Panc1 (cell line): Measurements from ENCODE around the gene USP12. TPM values are rescaled to one million over a fixed set of nuclear protein-coding genes. Genes with fewer than 3 reads are reported as not detected.

ENCODE experiments used
- ATAC-seq: fragments of 200-7000 bp; cut with Tn5 transposase; 2 replicates; pipeline ENCODE4 v1.9.1; 2020; ENCODE audit warnings: mild to moderate bottlenecking, moderate library complexity
- BruUV-seq: library from RNA; stranded (reverse); fragments of 400-500 nt; replicated peaks from 2 replicates; lab custom pipeline; 2021; lab: Mats Ljungman, UMichigan
- CTCF ChIA-PET: fragments of 300-600 bp; sonication (Branson Sonifier 250); formaldehyde crosslinking; loops from one replicate; lab custom pipeline; 2022; ENCODE audit warnings: antibody characterized with exemption; lab: Charles Lee
- POLR2A ChIA-PET: fragments of 300-600 bp; sonication (Branson Sonifier 250); formaldehyde crosslinking; loops from one replicate; lab custom pipeline; 2022; ENCODE audit warnings: antibody characterized with exemption; lab: Charles Lee
- DNase-seq: peaks from one replicate; pipeline ENCODE4 v3.0.0-alpha.2; 2010; ENCODE audit warnings: low read depth, low spot score
- H3K27ac ChIP-seq: 2 replicates; pipeline ENCODE4 v1.5.1; 2011; ENCODE audit warnings: mild to moderate bottlenecking, low read length, inconsistent platforms
- H3K27me3 ChIP-seq: fragments of 200-500 bp; sonication (Bioruptor generic); 2 replicates; pipeline ENCODE4 v1.6.0; 2014; ENCODE audit warnings: low read length, inconsistent platforms; ENCODE audit not compliant: control insufficient read depth, insufficient read depth
- H3K36me3 ChIP-seq: fragments of 200-500 bp; sonication (Bioruptor generic); 2 replicates; pipeline ENCODE4 v1.5.1; 2014; ENCODE audit warnings: inconsistent platforms, mild to moderate bottlenecking, low read length, moderate library complexity; ENCODE audit not compliant: control insufficient read depth, insufficient read depth
- H3K4me1 ChIP-seq: 2 replicates; pipeline ENCODE4 v1.5.1; 2011; ENCODE audit warnings: inconsistent platforms, mild to moderate bottlenecking, low read length, moderate library complexity; ENCODE audit not compliant: control insufficient read depth, insufficient read depth
- H3K4me3 ChIP-seq, 2 experiments: 2 replicates each; pipeline ENCODE4 v1.5.1; 2011 to 2012; ENCODE audit warnings: low read depth in 2 of 2, low read length in 2 of 2, mild to moderate bottlenecking in 2 of 2, inconsistent platforms in 1 of 2, moderate library complexity in 1 of 2
- H3K9me3 ChIP-seq: fragments of 200-500 bp; sonication (Bioruptor generic); 2 replicates; pipeline ENCODE4 v1.5.1; 2014; ENCODE audit warnings: low read depth, mild to moderate bottlenecking, inconsistent platforms, low read length, moderate library complexity; ENCODE audit not compliant: control insufficient read depth, insufficient read depth
- POLR2AphosphoS5 ChIP-seq: IDR thresholded peaks from 2 replicates; pipeline ENCODE4 v1.6.1; 2012; ENCODE audit warnings: mild to moderate bottlenecking, low read depth, low read length, moderate library complexity
- REST ChIP-seq, 2 experiments: IDR thresholded peaks; 2 replicates each; pipeline ENCODE4 v1.6.1; 2011 to 2012; ENCODE audit warnings: low read depth in 2 of 2, control low read depth in 1 of 2, low read length in 1 of 2, mild to moderate bottlenecking in 1 of 2, moderate library complexity in 1 of 2; ENCODE audit not compliant: insufficient read depth in 1 of 2
- SIN3A ChIP-seq: IDR thresholded peaks from 2 replicates; pipeline ENCODE4 v1.6.1; 2012; ENCODE audit warnings: low read depth, mild to moderate bottlenecking, low read length, moderate library complexity, borderline replicate concordance; ENCODE audit not compliant: insufficient read depth
- TCF7L2 ChIP-seq: IDR thresholded peaks from 2 replicates; pipeline ENCODE4 v1.6.1; 2011; ENCODE audit warnings: mild to moderate bottlenecking, low read depth, low read length, inconsistent platforms
- in situ Hi-C: cut with HindIII; loops from 2 replicates; pipeline ENCODE4 v1.10.0; 2016; ENCODE audit warnings: low sequenced_read_pairs, low pct_unique_long_range_greater_than_20kb
- intact Hi-C: fragments of 100-400 bp; cut with micrococcal nuclease; formaldehyde crosslinking; loops from one replicate; pipeline ENCODE4 v1.10.0; 2022; ENCODE audit not compliant: unreplicated experiment
- total RNA-seq: library from RNA; stranded (reverse); gene quantifications from one replicate; pipeline ENCODE4 v1.2.1, GENCODE V29; 2021; ENCODE audit not compliant: unreplicated experiment
- TF ChIP-seq, protein P1 (sequence below): fragments of 450-650 bp; IDR thresholded peaks from 2 replicates; pipeline ENCODE4 v1.5.1; 2017; ENCODE audit warnings: mild to moderate bottlenecking

USP12 gene
- total RNA-seq, 1 experiment from 2014 or later = 82.0 TPM

- H3K36me3 ChIP-seq = no peaks in the 10 kb centered on the region
- ChIA-PET CTCF (no interaction called here), POLR2A (no interaction called here)
- H3K4me1 ChIP-seq = peaks cover 23% of the 10 kb centered on the region
- no peaks in the 10 kb centered on the region for H3K27me3 ChIP-seq
- no TSS peak for BruUV-seq
- no peak for DNase-seq
- intact Hi-C loops = no loop called here
- peak overlapping the region; percentile 39; the same call in 1 of the 2 replicates for H3K27ac ChIP-seq
- H3K9me3 ChIP-seq = 0 out of 2 replicates have a peak, but pooled peaks cover 2% of the 10 kb centered on the region
- H3K4me3 ChIP-seq = no peak overlapping the region
- in situ Hi-C loops = no loop called here
- TF ChIP-seq REST (IDR thresholded peaks at IDR 0.05; ENCODE audit: insufficient read depth in 1 of 2, low read depth in 2 of 2, low read length in 1 of 2) (no peak), POLR2AphosphoS5 (no peak), TCF7L2 (no peak), SIN3A (no peak)
- TF ChIP-seq, protein P1, sequence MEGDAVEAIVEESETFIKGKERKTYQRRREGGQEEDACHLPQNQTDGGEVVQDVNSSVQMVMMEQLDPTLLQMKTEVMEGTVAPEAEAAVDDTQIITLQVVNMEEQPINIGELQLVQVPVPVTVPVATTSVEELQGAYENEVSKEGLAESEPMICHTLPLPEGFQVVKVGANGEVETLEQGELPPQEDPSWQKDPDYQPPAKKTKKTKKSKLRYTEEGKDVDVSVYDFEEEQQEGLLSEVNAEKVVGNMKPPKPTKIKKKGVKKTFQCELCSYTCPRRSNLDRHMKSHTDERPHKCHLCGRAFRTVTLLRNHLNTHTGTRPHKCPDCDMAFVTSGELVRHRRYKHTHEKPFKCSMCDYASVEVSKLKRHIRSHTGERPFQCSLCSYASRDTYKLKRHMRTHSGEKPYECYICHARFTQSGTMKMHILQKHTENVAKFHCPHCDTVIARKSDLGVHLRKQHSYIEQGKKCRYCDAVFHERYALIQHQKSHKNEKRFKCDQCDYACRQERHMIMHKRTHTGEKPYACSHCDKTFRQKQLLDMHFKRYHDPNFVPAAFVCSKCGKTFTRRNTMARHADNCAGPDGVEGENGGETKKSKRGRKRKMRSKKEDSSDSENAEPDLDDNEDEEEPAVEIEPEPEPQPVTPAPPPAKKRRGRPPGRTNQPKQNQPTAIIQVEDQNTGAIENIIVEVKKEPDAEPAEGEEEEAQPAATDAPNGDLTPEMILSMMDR = no peak
- no peak for ATAC-seq
Observed at GRCh38 chr13:27199211-27199610, 27.6 kb upstream of the USP12 start.

GRCh38 chr13:27194895-27195764 is 23.5 kb upstream of the USP12 start:
- in situ Hi-C loops (no loop called here), intact Hi-C loops (no loop called here)
- H3K36me3 ChIP-seq = no peaks in the 10 kb centered on the region
- peak overlapping the region; percentile 4 to 23; a peak in 2 of 4 replicates for H3K4me3 ChIP-seq
- peak overlapping the region; percentile 95 for H3K27ac ChIP-seq
- ChIA-PET POLR2A (interaction anchor here (0.6 kb wide), 3 partner anchors 26 to 773 kb away, joined by 3 to 5 read pairs (median 3); no protein-coding TSS in a partner anchor), CTCF (interaction anchor here (0.5 to 1.7 kb wide), 3 partner anchors 42 to 212 kb away, joined by 3 to 8 read pairs (median 6); no protein-coding TSS in a partner anchor)
- H3K4me1 ChIP-seq = peaks cover 38% of the 10 kb centered on the region
- 0 out of 2 replicates have a peak, but pooled peaks cover 2% of the 10 kb centered on the region for H3K9me3 ChIP-seq
- DNase-seq (peak; percentile 89), ATAC-seq (peak; percentile 97)
- BruUV-seq = TSS peak; percentile 96
- no peaks in the 10 kb centered on the region for H3K27me3 ChIP-seq
- TF ChIP-seq SIN3A (no peak), POLR2AphosphoS5 (peak; percentile 47), TCF7L2 (peak; percentile 82)
- TF ChIP-seq, protein P1 = no peak
